ENCODE data around the gene NPHP4. TPM values are rescaled to one million over a fixed set of nuclear protein-coding genes. Genes with fewer than 3 reads are reported as not detected.

NPHP4 gene
- polyA plus RNA-seq, 12 donors = 3.1 to 7.4 (median 3.7) TPM; not detected in 2

DNA sequence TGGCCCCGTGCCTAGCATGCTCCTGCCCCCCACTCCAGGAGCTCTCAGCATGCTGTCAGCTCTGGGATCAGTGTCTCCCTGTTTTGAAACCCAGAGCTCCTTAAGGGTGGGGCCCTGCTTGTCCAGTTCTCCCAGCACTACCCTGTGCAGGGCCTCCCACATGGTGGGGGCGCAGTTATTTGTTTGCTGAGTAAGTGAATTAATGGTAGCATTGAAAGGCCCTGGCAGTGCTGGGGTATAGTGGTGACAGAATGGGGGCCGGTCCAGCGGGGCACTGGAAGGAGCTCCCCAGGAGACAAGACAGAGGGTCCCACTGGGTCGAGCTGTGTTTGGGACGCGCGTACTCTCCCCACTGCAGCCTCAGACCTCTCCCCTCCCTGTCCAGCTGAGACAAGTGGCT is 99.9 kb downstream of the NPHP4 start:
- DNase-seq = no peak

DNA sequence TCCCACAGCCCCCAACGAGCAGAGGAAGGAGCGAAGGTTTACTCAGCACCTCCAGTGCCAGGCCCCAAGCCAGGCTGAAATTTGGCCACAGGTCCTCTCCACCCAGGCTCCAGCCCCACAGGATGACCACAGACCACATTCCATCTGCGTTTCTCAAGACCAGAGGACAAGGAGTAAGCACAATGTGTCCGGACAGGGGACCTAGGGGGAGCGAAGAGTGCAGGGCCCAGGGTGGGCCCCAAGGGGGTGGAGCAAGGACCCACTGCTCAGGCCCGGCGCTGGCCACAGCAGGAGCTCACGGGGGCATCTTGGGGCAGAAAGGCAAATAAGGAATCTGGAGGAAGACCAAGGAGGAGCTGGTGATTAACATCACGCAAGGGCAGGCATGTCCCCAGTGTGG is 100.5 kb downstream of the NPHP4 start:
- DNase-seq = no peak

DNA sequence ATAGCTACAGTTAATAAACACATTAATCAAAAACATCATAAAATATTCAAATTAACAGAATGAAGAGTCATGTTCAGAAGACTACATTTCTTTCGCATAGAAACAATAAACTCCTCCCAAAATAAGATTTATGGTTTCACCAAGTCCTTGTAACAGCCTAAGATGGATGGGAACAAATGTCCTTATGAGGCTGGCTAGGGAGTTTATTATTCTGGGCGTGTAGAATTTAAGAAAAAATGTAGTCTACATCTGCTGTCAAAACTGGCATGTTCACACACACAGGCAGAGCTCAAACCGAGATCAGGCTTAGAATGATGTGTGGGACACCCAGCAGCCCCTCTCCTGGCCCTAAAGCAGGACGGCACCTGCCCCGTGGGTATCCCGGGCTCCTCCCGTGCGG is 101.1 kb downstream of the NPHP4 start:
- no peak for DNase-seq

DNA sequence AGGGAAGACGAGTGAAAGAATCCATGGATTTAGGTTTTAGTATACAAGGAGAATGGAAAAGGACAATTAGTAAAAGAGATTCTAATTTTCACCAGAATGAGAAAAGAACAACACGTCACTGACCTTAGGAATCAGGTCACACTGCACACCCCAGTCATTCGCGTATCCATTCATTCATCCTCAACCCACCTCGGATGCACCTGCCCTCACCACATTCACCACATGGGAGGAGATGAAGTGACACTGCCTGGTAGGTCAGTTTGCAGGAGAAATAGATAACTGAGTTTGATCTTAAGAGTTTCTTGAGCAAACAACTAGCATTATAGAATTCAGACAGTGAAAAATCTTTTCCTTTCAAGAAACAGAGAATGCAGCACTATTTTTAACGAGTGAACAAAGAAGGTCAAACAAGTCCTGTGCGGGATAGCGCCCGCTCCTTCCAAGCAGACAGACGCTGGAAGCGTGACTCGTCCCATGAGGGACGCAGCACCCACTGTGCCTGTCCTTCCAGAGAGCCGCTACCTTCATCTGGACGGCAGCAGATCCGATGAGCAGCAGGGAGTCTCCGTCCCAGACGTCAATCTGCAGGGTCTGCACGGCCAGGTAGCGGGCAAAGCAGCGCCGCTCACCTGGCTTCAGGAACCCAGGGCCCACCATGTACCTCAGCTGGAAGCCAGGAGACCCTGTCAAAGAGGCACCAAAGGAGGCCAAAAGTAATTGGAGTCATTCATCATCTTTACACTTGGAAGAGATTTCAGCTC is 101.7 kb downstream of the NPHP4 start:
- DNase-seq = no peak

DNA sequence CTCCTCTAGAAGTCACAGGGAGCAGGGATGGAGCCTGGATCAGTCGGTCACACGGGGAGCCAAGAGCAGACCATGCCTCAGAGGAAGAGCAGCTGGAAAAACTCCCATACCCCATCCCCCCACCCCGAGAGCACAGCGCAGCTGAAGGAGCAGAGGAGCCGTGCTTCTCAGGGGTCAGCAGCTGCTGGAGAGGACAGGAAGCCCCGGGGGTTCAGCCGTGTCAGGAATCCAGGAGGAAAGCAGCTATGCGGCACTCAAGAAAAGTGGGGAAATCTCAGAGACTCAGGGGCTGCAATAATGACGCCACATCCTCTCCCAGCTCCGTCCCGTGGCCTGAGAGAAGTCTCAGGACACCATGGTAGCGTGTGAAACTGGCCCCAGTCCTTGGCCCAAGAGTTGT is 102.3 kb downstream of the NPHP4 start:
- DNase-seq = peak; percentile 48

DNA sequence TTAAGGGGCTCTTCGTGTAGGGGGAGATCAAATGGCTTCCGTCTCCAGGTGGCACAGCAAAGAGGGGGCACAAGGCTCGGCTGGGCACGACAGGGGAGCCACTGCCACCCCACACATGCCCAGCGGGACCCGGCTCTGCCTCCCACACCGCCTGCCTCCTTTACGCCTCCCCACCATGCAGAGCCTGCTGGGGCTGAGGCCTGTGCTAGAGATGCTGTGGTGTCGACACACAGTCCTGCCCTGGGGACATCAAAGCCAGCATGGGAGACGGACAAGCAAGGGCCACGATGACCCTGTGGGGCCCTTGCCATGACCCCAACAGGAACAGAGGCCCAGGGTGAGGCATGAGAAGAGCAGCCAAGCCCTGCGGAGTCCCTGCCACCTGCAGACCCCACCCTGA is 102.8 kb downstream of the NPHP4 start:
- no peak for DNase-seq

DNA sequence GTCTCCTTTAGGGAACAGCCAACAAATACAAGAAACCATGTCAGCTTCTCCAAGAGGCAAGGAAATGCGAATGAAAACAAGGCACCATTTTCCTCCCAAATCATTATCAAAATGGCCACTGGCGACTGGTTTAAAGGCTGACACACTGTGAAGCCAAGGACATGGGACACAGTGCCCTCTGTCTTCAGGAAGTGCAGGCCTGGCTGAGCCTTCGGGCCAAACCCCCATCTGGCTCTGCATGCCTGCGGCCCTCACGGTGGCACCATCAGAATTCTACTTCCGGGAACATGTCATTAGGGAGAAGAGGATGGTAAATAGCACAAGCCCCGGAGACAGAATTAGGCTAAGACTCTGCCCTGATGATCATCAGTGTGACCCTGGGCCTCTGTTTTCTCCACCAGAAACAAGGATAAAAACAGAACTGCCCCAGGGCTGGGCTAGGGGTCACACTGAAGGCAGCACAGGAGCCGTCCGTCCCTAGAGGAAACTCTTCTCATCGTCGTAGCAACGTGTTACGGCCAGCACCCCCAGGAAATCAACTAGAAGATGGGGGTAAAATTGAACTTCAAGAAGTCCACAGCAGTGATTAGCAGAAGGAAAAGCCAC is 103.5 kb downstream of the NPHP4 start:
- DNase-seq = no peak

DNA sequence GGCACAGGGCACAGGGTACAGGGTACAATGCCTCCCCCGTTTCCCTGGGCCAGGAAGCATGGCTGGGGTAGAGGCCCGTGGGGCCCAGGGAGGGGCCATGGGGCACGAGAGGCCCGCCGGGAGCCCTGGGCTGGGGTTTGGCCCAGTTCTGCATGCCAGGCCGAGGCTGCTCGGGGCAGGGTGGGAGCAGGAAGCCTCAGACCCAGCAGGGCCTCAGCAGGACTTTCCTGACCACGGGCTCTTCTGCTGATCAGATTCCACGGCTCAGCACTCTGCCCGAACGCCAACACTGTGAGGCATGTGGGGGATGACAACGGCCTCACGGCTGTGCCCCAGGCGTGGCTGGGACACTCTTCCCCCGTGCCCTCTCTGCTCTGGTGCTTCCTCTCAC is 104.3 kb downstream of the NPHP4 start:
- DNase-seq = no peak

DNA sequence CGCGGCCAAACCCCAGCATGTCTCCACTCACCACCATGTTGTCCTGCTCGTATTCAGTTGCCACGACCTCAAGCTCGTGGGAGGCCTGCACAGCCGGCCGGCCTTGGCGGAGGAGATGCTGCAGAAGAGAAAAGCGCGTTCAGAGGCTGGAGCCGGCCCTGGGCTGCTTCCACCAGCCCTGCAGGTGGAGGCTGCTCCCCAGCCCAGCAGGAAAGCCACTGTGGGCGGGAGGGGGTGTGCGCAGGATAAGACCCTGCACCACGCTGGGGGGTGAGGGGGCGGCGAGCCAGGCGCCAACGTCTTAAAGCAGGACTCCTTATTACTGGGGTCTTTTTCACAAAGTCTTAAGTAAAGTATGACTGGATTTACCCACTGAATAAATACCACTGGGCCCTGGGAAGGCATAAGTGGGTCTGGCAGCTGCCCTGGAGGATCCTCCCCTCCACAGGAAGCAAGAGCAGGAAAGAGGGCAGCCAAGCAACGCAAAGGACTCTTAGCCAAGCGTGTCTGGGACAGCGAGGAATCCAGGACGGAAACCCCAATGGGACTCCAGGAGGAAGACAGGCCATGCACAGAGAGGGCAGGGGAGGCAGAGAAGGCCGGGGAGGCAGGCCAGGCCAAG is 104.8 kb downstream of the NPHP4 start:
- DNase-seq = no peak

DNA sequence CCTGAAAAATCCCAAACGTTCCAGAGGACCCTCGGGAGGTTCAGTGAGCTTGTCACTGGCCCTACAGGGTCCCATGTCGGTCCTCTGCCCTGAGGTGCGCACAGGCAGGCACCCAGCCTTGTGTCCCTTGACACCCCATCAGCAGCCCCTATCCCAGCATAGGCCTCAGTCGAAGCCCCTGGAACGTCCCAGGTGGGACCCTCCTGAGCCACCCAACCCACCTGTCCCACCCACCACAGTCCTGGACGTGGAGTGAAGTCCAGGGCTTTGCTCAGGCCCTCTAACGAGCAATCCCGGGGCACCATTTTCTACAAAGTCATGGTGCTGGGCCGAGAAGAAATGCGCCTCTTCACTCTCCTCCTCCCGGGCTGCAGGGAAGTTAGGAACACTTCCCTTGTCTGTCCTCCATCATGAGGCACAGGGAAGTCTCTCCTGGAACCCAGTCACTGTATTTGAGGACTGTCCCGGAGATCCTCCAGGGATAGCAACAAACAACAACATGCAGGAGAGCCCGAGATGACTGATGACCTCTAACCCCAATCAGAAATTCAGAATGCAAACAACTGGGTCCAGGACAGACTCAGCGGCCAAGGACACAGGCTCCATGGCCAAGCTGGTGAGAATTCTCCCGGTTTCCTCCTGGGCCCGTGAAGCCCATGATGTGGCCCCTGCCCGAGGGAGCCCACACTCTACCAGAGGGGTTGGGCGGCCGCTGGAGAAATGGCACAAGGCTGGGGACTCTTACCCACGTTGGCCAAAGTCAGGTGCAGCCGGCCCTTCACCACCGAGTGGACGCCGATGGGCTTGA is 105.5 kb downstream of the NPHP4 start:
- no peak for DNase-seq

DNA sequence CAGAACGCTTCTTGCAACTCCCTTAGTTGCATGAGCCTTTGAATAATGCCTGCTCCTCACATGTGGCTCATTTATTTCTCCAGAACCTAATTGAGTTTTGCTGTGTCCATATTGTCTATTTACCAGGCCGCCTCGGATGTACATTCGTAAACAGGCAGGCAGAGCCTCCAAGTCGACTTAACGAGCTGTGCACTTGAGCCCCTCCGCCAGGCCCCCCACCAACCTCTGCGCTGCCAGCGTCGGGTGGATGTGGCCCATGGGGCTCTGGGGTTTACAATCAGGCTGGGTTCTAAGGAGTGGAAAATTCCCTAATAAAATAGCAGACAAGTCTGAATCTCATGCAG is 106.1 kb downstream of the NPHP4 start:
- DNase-seq = no peak

DNA sequence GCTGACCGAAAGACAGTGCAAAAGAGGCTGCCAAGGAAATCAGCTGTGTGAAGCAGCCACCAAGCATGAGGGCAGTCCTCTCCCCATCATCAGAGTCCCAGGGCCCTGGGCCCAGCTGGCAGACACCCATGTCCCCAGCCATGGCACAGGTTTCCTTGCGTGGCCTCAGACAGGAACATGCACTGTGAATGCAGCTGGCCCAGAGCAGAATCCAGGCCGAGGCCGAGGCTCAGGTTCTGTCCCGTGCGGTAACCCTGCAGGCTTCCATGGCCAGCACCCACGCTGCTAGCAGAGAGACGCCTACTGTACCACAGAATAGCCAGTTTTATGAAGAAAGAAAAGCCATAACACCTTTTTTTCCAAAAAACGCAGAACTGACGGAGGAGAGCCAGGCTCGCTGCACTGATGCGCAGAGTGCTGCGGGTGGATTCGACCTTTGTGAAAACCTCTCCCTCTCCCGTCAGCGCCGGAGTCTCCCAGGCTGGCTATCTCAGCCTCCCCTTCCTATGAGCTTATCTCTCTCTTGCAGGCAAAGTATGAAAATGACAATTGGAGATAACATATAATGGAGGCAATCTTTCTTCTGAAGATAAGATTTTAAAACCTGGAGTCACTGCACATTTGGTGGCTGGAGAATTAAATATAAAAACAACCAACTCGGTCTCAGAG is 106.6 kb downstream of the NPHP4 start:
- DNase-seq = no peak

DNA sequence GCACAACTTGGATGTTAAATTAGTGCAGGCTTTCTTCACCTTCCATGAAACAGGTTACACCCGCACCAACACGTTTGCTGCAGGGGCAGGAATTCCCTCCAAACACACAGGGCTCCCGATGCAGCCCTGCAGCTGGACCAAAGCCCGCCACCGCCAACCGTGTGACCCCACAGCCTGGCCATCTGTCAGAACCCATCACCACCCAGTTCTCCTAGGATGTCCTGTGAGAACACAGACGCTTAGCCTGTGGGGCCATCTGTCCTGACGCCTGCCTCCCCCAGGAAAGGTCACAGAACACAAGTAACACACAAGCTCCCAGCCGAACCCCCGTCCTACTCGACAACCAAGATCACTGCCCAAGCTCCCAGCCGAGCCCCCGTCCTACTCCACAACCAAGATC is 108.1 kb downstream of the NPHP4 start:
- DNase-seq = no peak

DNA sequence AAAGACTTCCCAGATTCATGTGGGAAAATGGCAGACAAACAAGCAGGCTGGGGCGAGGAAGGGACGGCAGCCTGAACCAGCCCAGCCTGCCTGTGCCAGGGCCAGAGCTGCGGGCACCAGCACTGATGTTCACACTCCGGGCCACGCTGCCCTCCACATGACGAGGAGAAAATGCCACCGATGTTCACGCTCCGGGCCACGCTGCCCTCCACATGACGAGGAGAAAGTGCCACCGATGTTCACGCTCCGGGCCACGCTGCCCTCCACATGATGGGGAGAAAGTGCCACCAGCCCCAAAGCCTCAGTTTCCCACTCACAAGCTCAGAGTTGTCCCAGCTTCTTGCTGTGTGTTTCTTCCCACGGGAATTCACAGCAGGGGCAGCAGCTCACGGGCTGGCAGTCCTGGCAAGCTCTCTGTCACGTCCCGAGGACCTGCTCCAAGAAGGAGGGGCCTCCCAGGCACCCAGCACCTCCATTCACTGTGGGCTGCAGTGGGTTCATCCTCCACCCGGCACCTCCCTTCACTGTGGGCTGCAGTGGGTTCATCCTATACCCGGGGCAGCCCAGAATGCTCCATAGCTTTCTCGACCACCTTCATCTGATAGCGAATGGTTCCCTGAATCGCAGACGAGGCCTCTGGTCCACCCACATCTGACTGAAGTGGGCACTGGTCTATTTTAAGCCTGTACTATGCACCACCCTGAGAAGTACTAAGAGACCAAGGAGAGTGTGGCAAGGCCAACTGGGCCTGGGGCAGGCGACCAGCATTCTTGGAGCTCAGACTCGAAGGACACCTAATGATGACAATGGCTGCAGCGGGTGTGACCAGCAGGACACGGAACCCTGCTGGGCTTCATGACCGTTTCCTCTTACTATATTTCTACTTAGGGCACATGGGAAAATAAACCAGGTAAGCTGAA is 108.8 kb downstream of the NPHP4 start:
- DNase-seq = no peak

DNA sequence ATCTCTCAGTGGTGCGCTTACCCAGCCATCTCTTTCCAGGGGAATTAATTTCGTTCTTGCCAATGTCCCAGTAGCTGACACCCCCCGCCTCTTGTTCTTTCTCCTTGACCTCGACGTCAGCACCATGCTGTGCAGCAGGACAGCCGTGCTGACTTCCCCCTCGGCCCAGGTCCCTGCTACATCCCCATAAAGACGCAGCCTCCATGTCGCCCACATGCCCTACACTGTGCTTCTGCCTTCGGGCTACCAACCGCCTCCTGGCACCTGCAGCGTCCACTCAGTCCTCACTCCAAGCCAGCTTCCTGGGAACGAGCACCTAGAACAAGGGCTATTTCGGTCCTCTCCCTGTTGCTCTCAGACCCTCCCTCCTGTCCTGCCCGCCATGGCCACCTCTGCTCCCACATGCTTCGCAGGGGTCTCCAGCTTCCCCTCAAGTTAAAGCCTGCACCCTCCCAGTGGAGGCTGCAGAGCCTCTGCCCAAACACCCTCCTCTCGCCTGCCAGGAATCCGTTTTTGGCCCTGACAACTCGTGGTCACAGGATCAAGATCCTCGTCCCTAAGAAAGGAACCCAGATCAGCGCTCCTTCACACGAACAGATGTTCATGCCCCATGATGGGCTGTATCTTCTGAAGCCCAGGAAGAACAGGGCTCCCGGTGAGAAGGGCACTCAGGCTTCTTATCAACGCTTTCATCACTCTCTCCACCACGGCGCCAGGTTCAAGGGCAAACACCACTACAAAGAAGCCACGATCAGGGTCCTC is 109.7 kb downstream of the NPHP4 start:
- DNase-seq = no peak

DNA sequence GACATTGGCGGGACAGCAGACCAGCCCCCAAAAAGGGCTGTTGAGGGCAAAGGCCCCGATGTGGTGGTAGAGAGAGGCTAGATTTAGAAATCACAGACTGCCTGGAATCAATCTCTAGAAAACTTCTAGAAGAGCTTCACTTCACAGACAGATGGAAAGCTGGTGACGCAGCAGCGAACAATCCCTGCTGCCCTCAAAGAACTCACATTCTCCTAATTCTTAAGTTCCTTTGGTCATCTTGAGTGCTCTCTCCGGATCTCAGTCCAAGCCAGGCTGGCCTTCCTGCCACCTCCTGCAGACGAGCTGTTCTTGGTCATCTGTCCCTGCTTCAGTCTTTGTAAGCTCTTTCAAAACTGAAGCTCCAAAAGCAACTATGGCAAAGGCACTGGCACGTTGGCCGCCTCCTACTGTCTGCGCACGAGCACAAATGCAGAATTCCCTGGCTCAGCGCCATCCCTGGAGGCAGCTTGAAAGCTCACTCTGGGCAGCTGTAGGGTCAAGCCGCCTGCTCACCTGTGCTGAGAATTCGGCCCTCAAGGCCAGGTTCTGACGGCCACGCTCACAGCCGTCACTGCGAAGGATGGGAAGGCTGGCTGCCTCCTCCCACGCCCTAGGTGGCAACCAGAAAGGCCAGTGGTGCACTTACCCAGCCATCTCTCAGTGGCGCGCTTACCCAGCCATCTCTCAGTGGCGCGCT is 110.6 kb downstream of the NPHP4 start:
- no peak for DNase-seq

DNA sequence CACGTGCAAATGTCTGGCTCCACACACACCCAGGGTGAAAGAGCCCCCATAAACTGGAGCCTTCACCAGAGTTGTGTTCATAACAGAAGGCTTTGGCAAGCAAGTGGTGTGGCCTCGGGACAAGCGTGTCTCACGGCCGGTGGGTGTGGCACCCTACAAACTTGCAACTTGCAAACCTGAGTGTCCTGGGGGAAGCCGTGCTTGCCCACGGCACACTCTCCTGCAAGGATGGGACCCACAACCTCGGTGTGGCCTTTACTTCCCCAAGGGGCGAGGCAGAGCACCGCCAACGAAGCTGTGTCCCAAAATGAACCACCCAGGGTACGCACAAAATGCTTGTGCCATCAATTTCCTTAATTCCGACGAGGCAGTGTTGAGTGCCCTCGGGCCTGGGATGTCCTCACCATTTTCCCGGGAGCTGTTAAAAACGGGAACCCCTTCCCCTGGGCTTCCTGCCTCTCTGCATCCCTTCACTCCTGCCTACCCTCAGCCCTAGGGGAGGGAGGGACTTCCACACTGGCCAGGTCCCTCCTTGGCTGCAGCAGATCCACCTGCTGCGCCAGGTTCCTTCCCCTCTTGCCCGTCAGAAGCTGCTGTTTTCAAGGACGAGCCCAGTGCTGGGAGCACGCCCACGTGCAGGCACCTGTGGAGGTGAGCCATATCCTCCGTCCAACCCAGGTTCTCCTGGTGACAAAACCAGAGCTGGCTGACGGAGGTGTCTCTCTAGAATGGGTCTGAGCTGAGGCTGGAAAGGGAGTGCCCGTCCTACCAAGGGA is 111.4 kb downstream of the NPHP4 start:
- no peak for DNase-seq

DNA sequence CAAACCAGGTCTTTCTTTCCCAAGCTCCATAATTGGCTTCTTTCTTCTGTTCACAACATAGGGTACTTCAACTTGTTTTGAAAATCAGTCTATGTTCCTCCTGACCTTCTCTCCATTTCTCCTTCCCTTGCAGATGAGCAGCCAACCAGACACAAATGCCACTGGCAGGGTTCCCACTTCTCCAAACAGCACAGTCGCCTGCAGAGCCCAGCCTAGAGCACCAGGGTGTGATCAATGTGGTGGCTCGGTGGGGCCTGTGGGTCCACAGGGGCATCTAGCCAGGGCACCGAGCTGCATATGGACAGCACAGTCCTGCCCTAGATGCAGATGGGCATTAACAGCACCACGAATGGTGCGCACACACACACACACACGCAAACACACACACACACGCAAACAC is 112.8 kb downstream of the NPHP4 start:
- no peak for DNase-seq

DNA sequence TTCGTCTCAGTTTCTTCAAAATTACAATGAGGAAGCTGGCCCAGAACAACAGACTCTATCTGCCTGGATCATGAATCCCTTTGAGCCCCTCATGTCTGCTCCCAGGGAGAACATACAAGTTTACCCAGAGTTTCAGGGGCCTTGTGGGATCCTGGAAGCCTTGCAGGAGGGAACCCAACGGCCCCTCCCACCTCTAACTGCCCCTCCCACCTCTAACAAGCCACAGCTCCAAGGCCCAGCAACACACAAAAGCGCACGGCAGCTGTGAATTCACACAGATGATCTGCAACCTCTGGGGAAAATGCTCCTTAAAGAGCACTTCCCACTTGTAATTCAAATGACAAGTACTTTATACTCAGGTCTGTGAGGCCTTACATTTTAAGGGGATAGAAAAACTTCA is 113.3 kb downstream of the NPHP4 start:
- DNase-seq = no peak

Data from muscle of arm (tissue), 12 donors.